Measurements from ENCODE around the gene ZNF277. TPM values are rescaled to one million over a fixed set of nuclear protein-coding genes. Genes with fewer than 3 reads are reported as not detected.

Gene ZNF277
- total and polyA plus RNA-seq, 8 donors, result 13.6 to 25.3 (median 19.6) TPM

DNA sequence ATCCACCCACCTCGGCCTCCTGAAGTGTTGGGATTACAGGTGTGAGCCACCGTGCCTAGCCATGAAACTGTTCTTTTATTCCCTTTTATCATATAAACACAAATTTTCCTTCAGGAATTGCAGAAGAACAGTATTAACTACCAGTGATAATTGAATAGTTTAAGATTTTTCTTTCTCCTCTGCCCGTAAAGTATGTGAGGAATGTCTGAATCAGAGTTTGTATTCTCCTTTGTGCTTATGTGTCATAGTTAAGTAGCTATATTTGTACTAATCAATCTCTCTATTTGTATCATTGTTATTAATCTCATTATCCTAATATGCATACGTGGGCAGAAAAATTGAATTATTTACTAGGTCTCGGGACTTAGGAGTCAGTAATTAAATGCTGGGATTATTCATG lies 83.6 kb downstream of the ZNF277 start:
- Histone ChIP-seq H3K4me1 (peaks cover 0 to 6% (median 0%) of the 10 kb centered on the region in 3 donors), H3K27ac (no peak overlapping the region), H3K27me3 (no peaks in the 10 kb centered on the region), H3K9me3 (no peaks in the 10 kb centered on the region), H3K4me3 (no peak overlapping the region), H3K36me3 (no peaks in the 10 kb centered on the region)
- TF ChIP-seq, protein P1, sequence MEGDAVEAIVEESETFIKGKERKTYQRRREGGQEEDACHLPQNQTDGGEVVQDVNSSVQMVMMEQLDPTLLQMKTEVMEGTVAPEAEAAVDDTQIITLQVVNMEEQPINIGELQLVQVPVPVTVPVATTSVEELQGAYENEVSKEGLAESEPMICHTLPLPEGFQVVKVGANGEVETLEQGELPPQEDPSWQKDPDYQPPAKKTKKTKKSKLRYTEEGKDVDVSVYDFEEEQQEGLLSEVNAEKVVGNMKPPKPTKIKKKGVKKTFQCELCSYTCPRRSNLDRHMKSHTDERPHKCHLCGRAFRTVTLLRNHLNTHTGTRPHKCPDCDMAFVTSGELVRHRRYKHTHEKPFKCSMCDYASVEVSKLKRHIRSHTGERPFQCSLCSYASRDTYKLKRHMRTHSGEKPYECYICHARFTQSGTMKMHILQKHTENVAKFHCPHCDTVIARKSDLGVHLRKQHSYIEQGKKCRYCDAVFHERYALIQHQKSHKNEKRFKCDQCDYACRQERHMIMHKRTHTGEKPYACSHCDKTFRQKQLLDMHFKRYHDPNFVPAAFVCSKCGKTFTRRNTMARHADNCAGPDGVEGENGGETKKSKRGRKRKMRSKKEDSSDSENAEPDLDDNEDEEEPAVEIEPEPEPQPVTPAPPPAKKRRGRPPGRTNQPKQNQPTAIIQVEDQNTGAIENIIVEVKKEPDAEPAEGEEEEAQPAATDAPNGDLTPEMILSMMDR (IDR thresholded peaks at IDR 0.05), result no peak
- DNase-seq, result no peak
- no peak for FAIRE-seq
- intact Hi-C loops (cut with DNase I), result no loop called here
- WGBS, 2 donors, result 90 to 91% methylated on average over 5 of the region's 5 CpGs
- no peak for ATAC-seq

DNA sequence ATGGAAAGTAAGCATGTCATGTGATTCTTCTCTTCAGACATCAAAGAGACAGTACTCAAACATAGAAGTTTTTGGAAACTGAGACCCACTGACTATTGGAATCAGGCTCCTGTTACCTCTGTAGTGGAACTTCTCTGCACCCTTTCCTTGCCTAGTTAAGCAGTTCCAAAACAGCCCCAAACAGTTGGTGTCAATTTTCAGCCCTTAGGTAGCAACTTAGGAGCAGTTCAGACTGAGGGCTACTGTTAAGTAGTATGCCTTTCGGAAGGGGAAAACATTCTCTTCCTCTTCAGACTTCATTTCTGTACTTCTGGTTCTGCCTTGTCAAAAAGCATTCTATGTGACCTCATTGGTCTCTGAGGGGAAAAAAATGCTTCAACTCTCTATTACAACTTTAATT lies 85.7 kb downstream of the ZNF277 start:
- TF ChIP-seq, protein P1 (IDR thresholded peaks at IDR 0.05), result no peak
- intact Hi-C loops (cut with DNase I), result no loop called here
- ATAC-seq (no peak), FAIRE-seq (no peak), DNase-seq (no peak)
- Histone ChIP-seq H3K27ac (no peak overlapping the region), H3K4me3 (no peak overlapping the region), H3K27me3 (no peaks in the 10 kb centered on the region), H3K36me3 (no peaks in the 10 kb centered on the region), H3K4me1 (peaks cover 0 to 6% (median 0%) of the 10 kb centered on the region in 3 donors), H3K9me3 (no peaks in the 10 kb centered on the region)
- WGBS, 2 donors, result 93 to 96% methylated on average over 1 of the region's 1 CpG

DNA sequence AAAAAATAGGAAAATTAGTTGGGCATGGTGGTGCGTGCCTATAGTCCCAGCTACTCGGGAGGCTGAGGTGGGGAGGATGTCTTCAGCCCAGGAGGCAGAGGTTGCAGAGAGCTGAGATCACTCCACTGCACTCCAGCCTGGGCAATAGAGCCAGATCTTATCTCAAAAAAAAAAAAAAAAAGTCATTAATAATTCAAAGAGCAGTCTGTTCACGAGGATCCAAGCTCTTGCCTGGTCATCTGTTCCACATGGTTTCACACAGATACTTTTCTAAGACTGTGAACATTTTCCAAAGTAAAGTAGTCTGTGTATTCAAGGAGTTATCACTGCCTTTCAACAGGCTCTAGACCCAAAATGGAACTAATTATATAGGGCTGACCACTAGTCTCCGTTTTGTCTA lies 86.9 kb downstream of the ZNF277 start:
- intact Hi-C loops (cut with DNase I), result no loop called here
- H3K36me3 ChIP-seq, result no peaks in the 10 kb centered on the region
- no peaks in the 10 kb centered on the region for H3K27me3 ChIP-seq
- no peak overlapping the region for H3K27ac ChIP-seq
- FAIRE-seq (no peak), DNase-seq (no peak), ATAC-seq (no peak)
- H3K9me3 ChIP-seq, result no peaks in the 10 kb centered on the region
- TF ChIP-seq, protein P1 (IDR thresholded peaks at IDR 0.05), result no peak
- WGBS, 2 donors, result 82 to 91% methylated on average over 4 of the region's 4 CpGs
- peaks cover 0 to 6% (median 0%) of the 10 kb centered on the region in 3 donors for H3K4me1 ChIP-seq
- no peak overlapping the region for H3K4me3 ChIP-seq

DNA sequence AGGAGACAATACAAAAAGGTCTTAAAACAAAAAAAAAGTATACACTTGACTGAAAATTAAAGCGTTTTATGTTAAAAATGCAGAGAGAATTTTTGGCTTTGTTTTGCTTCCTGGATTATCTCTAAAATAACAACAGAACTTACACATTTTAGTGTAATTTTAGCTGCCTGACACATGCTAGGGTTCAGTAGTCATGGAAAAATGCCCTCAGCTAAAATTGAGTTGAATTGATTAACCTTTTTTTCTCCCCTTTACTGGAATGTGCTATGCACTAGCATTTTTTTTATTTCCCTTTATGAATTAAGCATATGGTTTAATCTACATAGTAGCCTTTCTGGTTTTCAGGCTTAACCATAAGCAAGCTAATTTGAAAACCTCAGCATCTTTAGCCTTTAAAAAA lies 89.9 kb downstream of the ZNF277 start:
- ATAC-seq (no peak), FAIRE-seq (no peak), DNase-seq (no peak)
- 85% methylated on average over 1 of the region's 1 CpG for WGBS, 2 donors
- H3K9me3 ChIP-seq, result no peaks in the 10 kb centered on the region
- H3K27me3 ChIP-seq, result no peaks in the 10 kb centered on the region
- TF ChIP-seq, protein P1 (IDR thresholded peaks at IDR 0.05), result no peak
- intact Hi-C loops (cut with DNase I), result no loop called here
- H3K36me3 ChIP-seq, result no peaks in the 10 kb centered on the region
- no peak overlapping the region for H3K27ac ChIP-seq
- H3K4me1 ChIP-seq, result no peaks in the 10 kb centered on the region
- H3K4me3 ChIP-seq, result no peak overlapping the region

DNA sequence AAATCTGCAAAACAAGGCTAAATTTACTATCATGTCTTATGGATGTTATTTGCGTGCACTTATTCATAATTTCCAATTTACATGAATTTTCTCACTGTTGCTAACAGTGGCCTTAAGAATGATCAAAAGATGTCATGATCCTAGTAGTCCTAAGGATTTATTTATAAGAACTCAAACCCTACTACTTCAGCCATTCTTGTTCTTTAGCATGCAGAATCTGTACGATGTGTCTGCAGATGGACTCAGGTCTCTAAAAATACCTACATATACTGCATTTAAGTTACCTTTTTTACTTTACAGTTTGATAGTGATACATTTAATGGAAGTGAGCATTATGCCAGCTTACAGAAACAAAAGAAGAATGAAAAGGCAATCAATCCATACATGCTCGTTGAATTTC lies 91.2 kb downstream of the ZNF277 start:
- 96 to 97% methylated on average over 3 of the region's 3 CpGs for WGBS, 2 donors
- no peak overlapping the region for H3K27ac ChIP-seq
- ATAC-seq, result no peak
- no peak for FAIRE-seq
- no peaks in the 10 kb centered on the region for H3K4me1 ChIP-seq
- H3K4me3 ChIP-seq, result no peak overlapping the region
- intact Hi-C loops (cut with DNase I), result no loop called here
- H3K36me3 ChIP-seq, result no peaks in the 10 kb centered on the region
- H3K27me3 ChIP-seq, result no peaks in the 10 kb centered on the region
- DNase-seq, result no peak
- no peaks in the 10 kb centered on the region for H3K9me3 ChIP-seq
- TF ChIP-seq, protein P1 (IDR thresholded peaks at IDR 0.05), result no peak
